ENCODE data around the gene CD70. TPM values are rescaled to one million over a fixed set of nuclear protein-coding genes. Genes with fewer than 3 reads are reported as not detected.

CD70 gene
- total and polyA plus RNA-seq, 2 of the 8 experiments (the other 6 are each of a cell fraction or from before 2014, with no cell fraction given), result 1.3 to 12.0 TPM

GRCh38 chr19:6587093-6587820, 3.7 kb downstream of the CD70 start:
- Histone ChIP-seq H4K8ac (ENCODE audit: extremely low read depth, insufficient read depth, low read length) (no peak overlapping the region), H4K20me1 (replicated peaks in 1 of 2; ENCODE audit: control insufficient read depth in 1 of 2, insufficient read depth in 2 of 2, low read length in 2 of 2) (peaks cover 2 to 3% of the 10 kb centered on the region in 2 experiments), H3K23ac (ENCODE audit: insufficient read length) (no peak overlapping the region), H2BK20ac (ENCODE audit: low read length) (peak overlapping the region; percentile 24), H3K4me2 (ENCODE audit: insufficient read depth in 1 of 2, low read depth in 2 of 2, low read length in 2 of 2) (peak overlapping the region; percentile 74 to 96), H3K27ac (ENCODE audit: low read depth, low read length) (no peak overlapping the region), H3K23me2 (ENCODE audit: low read depth, low read length) (peaks cover 17% of the 10 kb centered on the region), H2BK5ac (ENCODE audit: low read depth, low read length) (peak overlapping the region; percentile 74; the same call in 1 of the 2 replicates), H3K27me3 (replicated peaks in 1 of 4; ENCODE audit: control insufficient read depth in 3 of 4, extremely low read depth in 1 of 4, insufficient read depth in 3 of 4, low read length in 3 of 4) (peaks cover 29 to 62% (median 57%) of the 10 kb centered on the region in 4 experiments), H3K18ac (ENCODE audit: extremely low read depth, low read length) (peak overlapping the region; percentile 93), H3K79me2 (ENCODE audit: control insufficient read depth in 1 of 2, insufficient read depth in 2 of 2, low read length in 2 of 2) (no peaks in the 10 kb centered on the region), H2BK12ac (ENCODE audit: low read depth, low read length) (peak overlapping the region; percentile 98), H3K14ac (ENCODE audit: insufficient read length) (no peak overlapping the region), H3K4me3 (ENCODE audit: extremely low read depth in 1 of 4, insufficient read depth in 2 of 4, low read depth in 3 of 4, low read length in 4 of 4) (peak overlapping the region; percentile 54 to 66 (median 58); a peak in 7 of 8 replicates), H2BK15ac (ENCODE audit: low read length) (peak overlapping the region; percentile 73), H3K79me1 (ENCODE audit: low read depth, low read length) (no peaks in the 10 kb centered on the region), H4K91ac (replicated peaks; ENCODE audit: insufficient read length, low read length) (peak overlapping the region; percentile 70), H3K36me3 (ENCODE audit: control insufficient read depth in 2 of 4, insufficient read depth in 4 of 4, low read length in 3 of 4) (no peaks in the 10 kb centered on the region), H3K4me1 (replicated peaks in 1 of 4; ENCODE audit: control insufficient read depth in 3 of 4, insufficient read depth in 4 of 4, low read length in 3 of 4) (peaks cover 0 to 16% (median 8%) of the 10 kb centered on the region in 4 experiments), H2BK120ac (replicated peaks; ENCODE audit: low read depth, low read length) (no peak overlapping the region), H3K9ac (replicated peaks in 1 of 4; ENCODE audit: extremely low read depth in 1 of 4, low read depth in 3 of 4, low read length in 3 of 4) (0 out of 7 replicates have a peak overlapping the region, but pooled peaks of 1 of the 4 experiments have one; percentile 35), H3K4ac (replicated peaks; ENCODE audit: insufficient read length, low read depth, low read length) (peak overlapping the region; percentile 17), H3K56ac (replicated peaks; ENCODE audit: insufficient read length, low read depth, low read length) (no peak overlapping the region), H3K9me3 (ENCODE audit: insufficient read depth in 2 of 2, low read depth in 1 of 2, low read length in 1 of 2) (no peaks in the 10 kb centered on the region; a peak in 1 of 4 replicates), H2AK5ac (ENCODE audit: low read depth, low read length) (peak overlapping the region; percentile 79; the same call in 1 of the 2 replicates), H2AFZ (ENCODE audit: low read length) (peak overlapping the region; percentile 98), H4K5ac (ENCODE audit: insufficient read length, low read depth, low read length) (no peak overlapping the region)
- FAIRE-seq, result peak; percentile 7
- 3% methylated on average over 27 of the region's 27 CpGs; no CpG with 5 or more reads in 1 of the 2 experiments for WGBS, 2 experiments (ENCODE audit: extremely low coverage in 1 of 2, insufficient coverage in 1 of 2, insufficient read length in 1 of 2, insufficient replicate concordance in 2 of 2, low coverage in 1 of 2, low lambda C conversion rate in 2 of 2, missing lambda C conversion rate in 1 of 2)
- POLR2A ChIA-PET (ENCODE audit: partially characterized antibody), result interaction anchor here (0.7 to 4.3 kb wide), 8 partner anchors 18 to 160 kb away, joined by 3 to 72 read pairs (median 3); partner anchors contain the start of genes GPR108 and TNFSF9
- CTCF ChIA-PET (ENCODE audit: partially characterized antibody), result interaction anchor here (0.7 to 1.7 kb wide), 12 partner anchors 13 to 151 kb away, joined by 3 to 8 read pairs (median 3); no protein-coding TSS in a partner anchor
- DNase-seq (ENCODE audit: low read depth in 1 of 2, low spot score in 2 of 2), result peak in 1 of 2 experiments; percentile 56
- TF ChIP-seq, protein P1, sequence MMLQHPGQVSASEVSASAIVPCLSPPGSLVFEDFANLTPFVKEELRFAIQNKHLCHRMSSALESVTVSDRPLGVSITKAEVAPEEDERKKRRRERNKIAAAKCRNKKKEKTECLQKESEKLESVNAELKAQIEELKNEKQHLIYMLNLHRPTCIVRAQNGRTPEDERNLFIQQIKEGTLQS (IDR thresholded peaks at IDR 0.05; ENCODE audit: insufficient read depth, low read depth, low read length), result no peak
